Measurements from ENCODE around the gene ZNF260.

DNA sequence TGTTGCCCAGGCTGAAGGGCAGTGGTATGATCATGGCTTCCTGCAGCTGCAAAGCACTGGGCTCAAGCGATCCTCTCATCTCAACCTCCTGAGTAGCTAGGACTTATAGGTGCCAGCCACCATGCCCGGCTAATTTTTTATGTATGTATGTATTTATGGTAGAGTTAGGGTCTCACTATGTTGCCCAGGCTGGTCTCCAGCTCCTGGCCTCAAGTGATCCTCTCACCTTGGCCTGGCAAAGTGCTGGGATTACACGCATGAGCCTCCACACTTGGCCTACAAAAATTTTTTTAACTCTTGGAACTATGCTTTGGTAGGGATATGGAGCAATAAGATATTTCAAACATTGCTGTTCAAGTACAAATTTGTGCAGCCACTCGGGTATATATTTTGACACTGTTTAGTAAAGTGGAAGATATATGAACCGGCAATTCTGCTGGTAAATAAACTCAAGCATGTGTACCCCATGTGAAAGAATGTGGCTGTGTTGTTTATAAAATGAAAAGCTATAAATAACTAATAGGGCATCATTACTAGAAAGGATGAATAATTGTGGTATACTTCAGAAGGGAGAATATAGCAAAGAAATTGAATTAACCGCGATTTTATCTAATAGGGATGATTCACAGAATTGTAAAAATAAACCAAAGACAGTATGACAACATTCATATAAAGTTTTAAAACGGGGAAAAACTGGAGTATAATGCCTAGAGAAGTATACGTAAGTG lies 39.8 kb downstream of the ZNF260 start:
- TF ChIP-seq, protein P1, sequence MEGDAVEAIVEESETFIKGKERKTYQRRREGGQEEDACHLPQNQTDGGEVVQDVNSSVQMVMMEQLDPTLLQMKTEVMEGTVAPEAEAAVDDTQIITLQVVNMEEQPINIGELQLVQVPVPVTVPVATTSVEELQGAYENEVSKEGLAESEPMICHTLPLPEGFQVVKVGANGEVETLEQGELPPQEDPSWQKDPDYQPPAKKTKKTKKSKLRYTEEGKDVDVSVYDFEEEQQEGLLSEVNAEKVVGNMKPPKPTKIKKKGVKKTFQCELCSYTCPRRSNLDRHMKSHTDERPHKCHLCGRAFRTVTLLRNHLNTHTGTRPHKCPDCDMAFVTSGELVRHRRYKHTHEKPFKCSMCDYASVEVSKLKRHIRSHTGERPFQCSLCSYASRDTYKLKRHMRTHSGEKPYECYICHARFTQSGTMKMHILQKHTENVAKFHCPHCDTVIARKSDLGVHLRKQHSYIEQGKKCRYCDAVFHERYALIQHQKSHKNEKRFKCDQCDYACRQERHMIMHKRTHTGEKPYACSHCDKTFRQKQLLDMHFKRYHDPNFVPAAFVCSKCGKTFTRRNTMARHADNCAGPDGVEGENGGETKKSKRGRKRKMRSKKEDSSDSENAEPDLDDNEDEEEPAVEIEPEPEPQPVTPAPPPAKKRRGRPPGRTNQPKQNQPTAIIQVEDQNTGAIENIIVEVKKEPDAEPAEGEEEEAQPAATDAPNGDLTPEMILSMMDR (IDR thresholded peaks at IDR 0.05): no peak
- TF ChIP-seq POLR2A (IDR thresholded peaks at IDR 0.05): no peak
